Spinal cord (tissue), 10 donors: ENCODE measurements around the gene NTSR2. TPM values are rescaled to one million over a fixed set of nuclear protein-coding genes. Genes with fewer than 3 reads are reported as not detected.

ENCODE experiments used
- DNase-seq, 6 donors: peaks; one replicate each; pipeline versions ENCODE4 v3.0.0 to v3.0.0-alpha.2; 2013 to 2015; ENCODE audit warnings: low spot score in 6 of 6, low read depth in 4 of 6
- H3K27ac ChIP-seq: one replicate; pipeline ENCODE4 v1.5.1; 2013; ENCODE audit warnings: low read depth, low read length, control low read depth
- H3K27me3 ChIP-seq: one replicate; pipeline ENCODE4 v1.6.1; 2013; ENCODE audit warnings: low read length; ENCODE audit not compliant: control insufficient read depth, insufficient read depth
- H3K36me3 ChIP-seq: one replicate; pipeline ENCODE4 v1.6.1; 2013; ENCODE audit warnings: low read length; ENCODE audit not compliant: control insufficient read depth, insufficient read depth
- H3K4me1 ChIP-seq: one replicate; pipeline ENCODE4 v1.6.1; 2013; ENCODE audit warnings: low read length; ENCODE audit not compliant: control insufficient read depth, insufficient read depth
- H3K4me3 ChIP-seq: one replicate; pipeline ENCODE4 v1.5.1; 2013; ENCODE audit warnings: low read depth, low read length, control low read depth
- H3K9me3 ChIP-seq: one replicate; pipeline ENCODE4 v1.6.1; 2013; ENCODE audit warnings: low read length; ENCODE audit not compliant: control insufficient read depth, insufficient read depth
- WGBS: methylation state at CpG from one replicate; pipeline ENCODE4 v1.1.5; 2013; ENCODE audit warnings: missing lambda C conversion rate; ENCODE audit not compliant: insufficient coverage; 5-methylcytosine and 5-hydroxymethylcytosine counted together
- polyA plus RNA-seq, 2 donors: library from polyadenylated mRNA; unstranded; fragments of 120-200 nt; gene quantifications; one replicate each; pipeline ENCODE4 v1.2.1, GENCODE V29; 2013; ENCODE audit not compliant: insufficient read length in 2 of 2
- total RNA-seq, 2 donors: library from RNA; depleted of rRNA in 1 of 2; stranded (reverse); fragments of 120-200 nt in 1 of 2; fragments of >200 nt in 1 of 2; gene quantifications; one replicate each; pipeline versions ENCODE4 v1.2.3 to v1.2.4, GENCODE V29; 2013 to 2014
- donor health status: healthy.

NTSR2 gene
- total and polyA plus RNA-seq, 4 donors, result 0.55 to 3.5 (median 1.9) TPM

DNA sequence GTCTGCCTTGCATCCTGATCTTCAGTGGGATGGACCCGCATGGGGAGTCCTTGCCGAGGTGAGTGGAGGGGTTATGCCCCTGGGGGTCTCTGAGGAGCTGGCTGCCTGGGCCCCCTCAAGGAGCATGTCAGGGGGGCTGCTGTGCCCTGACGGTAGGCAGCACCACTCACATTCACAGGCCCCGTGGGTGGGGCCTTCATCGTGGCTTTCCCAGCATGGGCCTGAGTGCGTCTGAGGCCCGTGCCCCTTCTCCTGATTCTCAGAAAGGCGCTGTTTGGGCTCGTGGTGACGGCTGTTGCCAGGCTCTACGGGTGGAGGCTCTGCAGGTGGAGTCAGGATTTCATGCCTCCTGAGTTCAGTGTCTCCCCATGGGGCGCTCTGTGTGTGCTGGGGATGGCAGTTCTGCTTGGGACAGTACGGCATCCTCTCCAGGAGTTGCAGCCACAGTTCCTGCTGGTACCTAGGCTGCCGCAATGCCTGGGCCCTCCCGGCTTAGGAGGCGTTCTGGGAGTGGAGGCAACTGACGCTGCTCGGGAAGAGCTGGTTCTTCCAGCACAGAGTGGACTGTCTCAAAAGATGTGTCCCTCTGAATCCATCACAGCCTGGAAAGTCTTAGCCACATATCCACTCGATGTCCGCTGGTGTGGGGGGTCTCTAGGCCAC is 57.3 kb downstream of the NTSR2 start:
- peaks cover 48% of the 10 kb centered on the region for H3K36me3 ChIP-seq
- 85% methylated on average over 20 of the region's 20 CpGs for WGBS
- no peak overlapping the region for H3K4me3 ChIP-seq
- H3K9me3 ChIP-seq, result no peaks in the 10 kb centered on the region
- H3K4me1 ChIP-seq, result no peaks in the 10 kb centered on the region
- H3K27ac ChIP-seq, result no peak overlapping the region
- DNase-seq, result no peak
- H3K27me3 ChIP-seq, result no peaks in the 10 kb centered on the region

DNA sequence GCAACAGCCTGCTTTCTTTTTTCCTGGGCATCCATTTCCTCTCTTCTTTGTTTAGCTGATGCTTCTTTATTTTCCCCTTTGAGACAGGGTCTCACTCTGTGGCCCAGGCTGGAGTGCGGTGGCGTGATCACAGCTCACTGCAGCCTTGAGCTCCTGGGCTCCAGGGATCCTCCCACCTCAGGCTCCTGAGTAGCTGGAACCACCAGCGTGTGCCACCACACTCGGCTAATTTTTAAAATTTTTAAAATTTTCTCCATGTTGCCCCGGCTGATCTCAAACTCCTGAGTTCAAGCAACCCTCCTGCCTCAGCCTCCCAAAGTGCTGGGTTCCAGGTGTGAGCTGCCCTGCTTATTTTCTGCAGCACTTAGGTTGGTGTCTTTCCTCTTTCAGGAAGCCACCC is 58.7 kb downstream of the NTSR2 start:
- H3K4me3 ChIP-seq, result no peak overlapping the region
- peaks cover 35% of the 10 kb centered on the region for H3K36me3 ChIP-seq
- no peaks in the 10 kb centered on the region for H3K27me3 ChIP-seq
- no peaks in the 10 kb centered on the region for H3K9me3 ChIP-seq
- DNase-seq, result no peak
- no peaks in the 10 kb centered on the region for H3K4me1 ChIP-seq
- H3K27ac ChIP-seq, result no peak overlapping the region
- 98% methylated on average over 5 of the region's 5 CpGs for WGBS

DNA sequence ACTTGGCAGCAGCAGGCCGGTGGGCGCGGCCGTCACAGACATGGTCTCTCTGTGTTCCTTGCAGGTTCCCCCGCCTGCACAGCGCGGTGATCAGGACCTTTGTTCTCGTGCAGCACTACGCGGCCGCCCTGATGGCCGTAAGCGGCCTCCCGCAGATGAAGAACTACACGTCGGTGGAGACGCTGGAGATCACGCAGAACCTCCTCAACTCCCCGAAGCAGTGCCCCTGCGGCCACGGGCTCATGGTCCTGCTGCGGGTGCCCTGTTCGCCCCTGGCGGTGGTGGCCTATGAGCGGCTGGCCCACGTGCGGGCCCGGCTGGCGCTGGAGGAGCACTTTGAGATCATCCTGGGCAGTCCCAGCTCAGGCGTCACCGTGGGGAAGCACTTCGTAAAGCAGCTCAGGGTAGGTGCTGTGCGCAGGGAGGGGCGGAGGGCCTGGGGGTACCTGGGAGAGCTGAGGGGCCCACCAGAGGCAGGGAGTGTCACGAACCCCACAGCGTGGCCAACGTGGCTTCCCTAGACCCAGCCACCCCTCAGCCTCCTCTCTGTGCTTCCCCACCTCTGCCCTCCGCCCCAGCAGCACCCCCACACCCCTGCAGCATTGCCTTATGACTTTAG is 59.3 kb downstream of the NTSR2 start:
- Histone ChIP-seq H3K36me3 (peaks cover 30% of the 10 kb centered on the region), H3K4me3 (no peak overlapping the region), H3K27me3 (no peaks in the 10 kb centered on the region), H3K27ac (no peak overlapping the region), H3K9me3 (no peaks in the 10 kb centered on the region), H3K4me1 (no peaks in the 10 kb centered on the region)
- WGBS, result 97% methylated on average over 37 of the region's 38 CpGs
- no peak for DNase-seq

Other genes starting within 250 kb of the NTSR2 start
- gene E2F6, start 204.0 kb downstream of the NTSR2 start, total RNA-seq, result 10 to 100 TPM; 13.7 to 15.2 TPM
- gene E2F6, start 204.0 kb downstream of the NTSR2 start, polyA plus RNA-seq, result 10 to 100 TPM; 19.8 to 20.0 TPM
- gene GREB1, start 136.2 kb downstream of the NTSR2 start, total RNA-seq, result 10 to 100 TPM; 14.4 to 36.6 TPM
- 10 to 100 TPM; 12.8 to 24.3 TPM for gene GREB1, start 136.2 kb downstream of the NTSR2 start, polyA plus RNA-seq
- gene LPIN1, start 76.4 kb upstream of the NTSR2 start, total RNA-seq, result 10 to 100 TPM; 33.4 to 35.4 TPM
- gene LPIN1, start 76.4 kb upstream of the NTSR2 start, polyA plus RNA-seq, result 10 to 100 TPM; 32.9 to 40.8 TPM